Activated CD4-positive, CD25-positive, alpha-beta regulatory T cell treated with anti-CD3 and anti-CD28 coated beads, Interleukin-2, amount 50 U/mL, for 72 hours (primary cell): ENCODE data around the gene SLC37A2.
"Not testable (repeated sequence)": the region's sequence is repeated elsewhere in the genome, so short reads cannot be mapped to it uniquely, and the experiment has no call there.

ENCODE experiments used
- DNase-seq: peaks from one replicate; pipeline ENCODE4 v3.0.0; 2021

Gene SLC37A2

GRCh38 chr11:125062931-125063428 lies at the start of gene SLC37A2:
TSS of gene SLC37A2 (plus strand) at chr11:125063305. CDS start at chr11:125063368, 63 bp downstream.
- DNase-seq: peak; percentile 53

- no peak for DNase-seq
Observed at GRCh38 chr11:125016413-125016812, 46.7 kb upstream of the SLC37A2 start.

- no peak for DNase-seq
Observed at GRCh38 chr11:125020342-125020741, 42.8 kb upstream of the SLC37A2 start.

GRCh38 chr11:125022551-125022950 lies 40.6 kb upstream of the SLC37A2 start:
- no peak for DNase-seq

- no peak for DNase-seq
Observed at GRCh38 chr11:125025968-125026367, 37.1 kb upstream of the SLC37A2 start.

- DNase-seq: not testable (repeated sequence)
Observed at GRCh38 chr11:125029431-125029830, 33.7 kb upstream of the SLC37A2 start.

GRCh38 chr11:125036933-125037332 lies 26.2 kb upstream of the SLC37A2 start:
- DNase-seq: no peak

- DNase-seq: no peak
Observed at GRCh38 chr11:125049164-125049792, 13.8 kb upstream of the SLC37A2 start.

GRCh38 chr11:125052047-125052446 lies 11.1 kb upstream of the SLC37A2 start:
- DNase-seq: no peak

GRCh38 chr11:125053167-125053566 lies 9.9 kb upstream of the SLC37A2 start:
- no peak for DNase-seq

GRCh38 chr11:125055107-125055715 lies 7.9 kb upstream of the SLC37A2 start:
- DNase-seq: no peak

- DNase-seq: not testable (repeated sequence)
Observed at GRCh38 chr11:125056111-125056510, 7.0 kb upstream of the SLC37A2 start.

- DNase-seq: no peak
Observed at GRCh38 chr11:125056931-125057692, 6.0 kb upstream of the SLC37A2 start.

GRCh38 chr11:125057693-125058016 lies 5.5 kb upstream of the SLC37A2 start:
- no peak for DNase-seq

- DNase-seq: no peak
Observed at GRCh38 chr11:125061281-125061680, 1.8 kb upstream of the SLC37A2 start.

- DNase-seq: no peak
Observed at GRCh38 chr11:125062218-125062930, 731 bp upstream of the SLC37A2 start.

- DNase-seq: no peak
Observed at GRCh38 chr11:125063429-125064043, 431 bp downstream of the SLC37A2 start.

GRCh38 chr11:125064070-125064469 lies 965 bp downstream of the SLC37A2 start:
- no peak for DNase-seq

GRCh38 chr11:125068368-125068767 lies 5.3 kb downstream of the SLC37A2 start:
- DNase-seq: no peak

- no peak for DNase-seq
Observed at GRCh38 chr11:125069008-125069407, 5.9 kb downstream of the SLC37A2 start.

- no peak for DNase-seq
Observed at GRCh38 chr11:125069796-125070195, 6.7 kb downstream of the SLC37A2 start.

GRCh38 chr11:125070699-125071254 lies 7.7 kb downstream of the SLC37A2 start:
- no peak for DNase-seq

- no peak for DNase-seq
Observed at GRCh38 chr11:125071435-125071834, 8.3 kb downstream of the SLC37A2 start.
